Measurements from ENCODE around the gene MEGF11.

The MEGF11 gene

DNA sequence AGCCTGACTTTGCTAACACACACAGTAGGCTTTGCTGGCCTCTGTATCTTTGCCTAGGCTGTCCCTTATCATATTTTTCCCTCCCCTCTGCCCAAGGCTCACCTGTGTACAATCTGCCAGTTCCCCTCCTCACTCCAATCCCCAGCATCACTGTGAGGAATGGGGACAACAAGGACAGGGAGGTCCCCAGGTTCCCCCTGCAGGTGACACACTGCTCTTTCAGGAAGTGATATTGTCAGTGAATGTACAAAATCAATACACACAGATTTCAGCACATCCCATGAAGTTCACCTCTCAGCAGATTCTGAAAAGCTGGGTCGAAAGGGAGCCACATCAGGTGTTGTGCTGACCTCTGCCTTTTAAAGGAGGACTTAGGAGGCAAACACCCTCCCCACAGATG, 206.8 kb downstream of the MEGF11 start:
- no peak for DNase-seq

DNA sequence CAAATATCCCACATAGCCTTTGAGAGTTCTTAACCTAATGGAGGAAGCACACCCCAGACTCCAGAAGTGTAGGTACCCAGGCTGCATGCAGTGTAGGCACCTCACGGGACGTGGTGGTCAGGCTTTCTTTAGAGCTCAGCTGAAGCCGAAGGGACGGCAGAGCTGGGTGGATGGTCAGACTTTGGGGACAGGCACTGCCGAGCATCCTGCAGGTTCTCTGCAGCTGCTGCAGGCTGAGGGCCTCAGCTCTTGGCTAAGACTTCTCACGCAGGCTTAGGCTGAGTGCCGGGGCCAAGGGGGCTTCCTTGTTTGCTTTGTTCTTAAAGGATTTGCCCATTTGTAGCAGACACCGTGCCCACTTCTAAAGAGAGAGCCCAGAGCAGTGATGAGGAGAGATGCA, 207.2 kb downstream of the MEGF11 start:
- no peak for DNase-seq

DNA sequence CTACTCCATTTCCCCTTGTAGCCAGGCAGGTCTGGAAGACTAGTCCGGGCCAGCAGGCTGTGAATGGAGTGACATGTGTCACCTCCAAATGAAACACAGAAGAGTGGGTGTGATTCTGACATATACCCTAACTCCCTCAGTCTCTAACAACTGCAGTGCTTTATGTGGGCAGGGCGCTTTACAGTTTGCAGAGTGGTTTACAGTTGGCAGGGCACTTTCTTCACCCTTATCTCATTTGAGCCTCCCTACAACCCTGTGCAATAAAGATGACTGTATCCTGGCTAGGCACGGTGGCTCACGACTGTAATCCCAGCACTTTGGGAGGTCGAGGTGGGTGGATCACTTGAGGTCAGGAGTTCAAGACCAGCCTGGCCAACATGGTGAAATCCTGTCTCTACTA, 208.0 kb downstream of the MEGF11 start:
- no peak for DNase-seq

DNA sequence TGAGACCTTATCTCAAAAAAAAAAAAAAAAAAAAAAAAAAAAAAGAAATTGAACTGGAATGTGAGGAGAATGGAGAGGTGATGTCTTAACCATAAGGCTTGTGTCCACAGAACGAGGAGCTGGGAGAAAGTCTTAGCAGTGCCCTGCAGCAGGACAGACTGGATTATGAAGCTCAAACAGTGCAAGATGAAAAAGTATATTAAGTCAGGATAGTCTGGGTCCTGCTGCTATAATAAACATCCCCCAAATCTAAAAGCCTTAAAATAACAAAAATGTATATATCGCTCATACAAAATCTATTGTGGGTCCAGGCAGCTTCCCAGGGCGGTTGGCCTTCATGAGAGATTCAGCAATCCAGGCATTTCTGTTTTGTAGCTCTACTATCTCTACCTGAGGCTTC, 208.7 kb downstream of the MEGF11 start:
- no peak for DNase-seq

DNA sequence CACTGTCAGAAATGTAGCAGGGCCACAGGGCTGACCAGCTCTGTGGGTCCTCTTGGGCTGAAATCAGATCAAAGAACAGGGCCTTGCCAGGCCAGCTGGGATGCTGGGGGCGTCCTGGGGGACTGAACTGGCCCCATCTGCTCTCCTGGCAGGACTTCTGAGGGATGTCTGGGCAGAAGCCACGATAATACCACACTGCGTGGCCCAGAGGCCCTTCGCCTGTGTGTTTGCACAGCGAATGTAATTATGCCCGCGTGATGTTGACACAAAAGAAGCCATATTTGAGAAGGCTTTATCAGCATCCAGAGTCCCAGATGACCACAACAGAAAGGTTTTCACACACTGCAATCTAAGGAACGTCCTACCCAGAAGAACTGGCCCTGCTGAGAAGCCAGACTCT, 210.3 kb downstream of the MEGF11 start:
- no peak for DNase-seq

DNA sequence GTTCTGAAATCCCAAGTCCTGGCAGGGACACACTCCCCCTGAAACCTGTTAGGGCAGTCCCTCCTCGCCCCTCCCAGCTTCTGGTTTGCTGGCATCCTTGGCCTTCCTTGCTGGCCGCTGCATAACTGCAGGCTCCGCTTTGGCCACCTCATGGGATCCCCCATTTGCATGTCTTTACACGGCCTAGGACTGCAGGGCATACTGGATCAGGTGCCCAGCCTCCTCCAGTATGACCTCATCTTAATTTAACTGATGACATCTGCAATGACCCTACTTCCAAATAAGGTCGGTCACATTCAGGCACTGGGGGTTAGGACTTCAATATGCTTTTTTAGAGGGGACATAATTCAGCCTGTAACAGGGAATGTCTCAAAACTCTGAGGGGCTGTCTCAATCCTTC, 210.9 kb downstream of the MEGF11 start:
- DNase-seq = no peak

DNA sequence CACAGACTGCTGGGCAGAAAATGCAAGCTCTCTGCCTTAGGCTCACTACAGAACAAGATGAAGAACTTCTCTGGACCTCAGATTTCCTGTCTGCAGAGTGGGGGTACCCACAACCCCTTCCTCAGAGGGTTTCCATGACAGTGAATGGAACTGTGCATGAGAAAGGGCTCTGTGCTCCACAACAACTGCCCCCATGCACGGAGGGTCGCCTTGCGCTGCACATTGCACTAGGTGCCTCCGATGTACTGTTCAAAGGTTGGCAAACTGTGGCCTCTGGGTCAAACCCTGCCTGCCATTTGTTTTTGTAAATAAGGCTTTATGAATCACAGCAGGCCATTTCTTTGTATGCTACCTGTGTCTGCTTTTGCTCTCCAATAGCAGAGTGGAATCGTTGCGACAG, 212.3 kb downstream of the MEGF11 start:
- no peak for DNase-seq

DNA sequence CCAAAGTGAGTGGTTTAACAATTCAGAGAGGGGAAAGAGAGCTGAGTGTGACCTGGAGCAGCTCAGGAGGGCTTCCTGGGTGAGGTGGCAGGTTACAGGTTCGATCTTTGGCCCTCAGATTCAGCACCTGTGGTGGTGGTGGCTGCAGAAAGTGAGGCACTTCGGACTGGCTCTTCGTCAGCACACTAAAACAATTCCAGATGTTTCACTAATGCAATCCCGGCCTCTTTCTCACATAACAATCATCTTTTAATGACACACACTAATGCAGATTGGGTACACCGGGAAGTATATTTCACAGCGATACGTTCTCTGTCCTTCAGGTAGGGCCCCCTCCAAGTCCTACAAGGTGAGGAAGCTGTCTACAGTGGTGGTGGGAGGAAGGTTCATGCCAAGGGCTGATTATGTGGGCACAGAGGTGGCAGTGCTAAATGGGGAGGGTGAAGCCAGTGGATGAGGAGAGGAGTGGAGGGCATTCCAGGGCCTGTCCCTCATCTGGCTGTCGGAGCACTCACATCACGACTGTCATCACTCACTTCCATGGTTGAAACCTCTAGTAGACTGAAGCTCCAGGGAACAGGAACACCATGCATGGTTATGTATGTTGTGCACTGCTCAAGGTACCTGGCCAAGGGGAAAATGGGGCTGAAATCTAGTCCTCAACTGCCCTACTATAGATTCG, 213.2 kb downstream of the MEGF11 start:
- no peak for DNase-seq

DNA sequence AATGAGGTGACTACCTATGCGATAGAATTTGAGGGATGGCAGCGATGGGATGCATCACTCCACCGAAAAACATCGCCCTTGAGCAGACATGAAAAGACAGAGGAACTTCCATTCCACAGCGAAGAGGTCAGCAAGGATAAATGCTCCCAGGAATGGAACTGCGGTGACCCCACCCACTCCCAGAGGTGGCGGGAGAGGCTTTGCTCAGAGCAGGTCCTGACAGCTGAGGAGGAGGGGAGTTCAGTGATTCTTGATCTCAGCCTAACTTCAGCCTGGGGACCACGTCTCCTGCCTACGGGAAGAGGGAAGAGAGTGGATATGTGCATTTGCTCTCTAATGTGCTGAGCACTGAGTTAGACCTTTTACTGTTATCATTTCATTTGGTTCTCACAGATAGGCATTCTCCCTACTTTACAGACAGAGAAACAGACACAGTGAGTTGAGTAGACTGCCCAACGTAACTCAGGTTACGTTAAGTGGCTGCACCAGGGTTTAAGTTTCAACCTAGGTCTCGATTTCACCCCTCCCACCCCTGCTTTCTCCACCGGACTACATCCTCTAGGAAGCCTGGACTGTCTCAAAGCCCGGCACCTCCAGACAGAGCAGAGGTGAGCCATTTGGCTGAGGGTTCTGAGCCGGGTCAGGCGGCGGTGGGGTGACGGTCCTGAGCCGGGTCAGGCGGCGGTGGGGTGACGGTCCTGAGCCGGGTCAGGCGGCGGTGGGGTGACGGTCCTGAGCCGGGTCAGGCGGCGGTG, 214.3 kb downstream of the MEGF11 start:
- no peak for DNase-seq

DNA sequence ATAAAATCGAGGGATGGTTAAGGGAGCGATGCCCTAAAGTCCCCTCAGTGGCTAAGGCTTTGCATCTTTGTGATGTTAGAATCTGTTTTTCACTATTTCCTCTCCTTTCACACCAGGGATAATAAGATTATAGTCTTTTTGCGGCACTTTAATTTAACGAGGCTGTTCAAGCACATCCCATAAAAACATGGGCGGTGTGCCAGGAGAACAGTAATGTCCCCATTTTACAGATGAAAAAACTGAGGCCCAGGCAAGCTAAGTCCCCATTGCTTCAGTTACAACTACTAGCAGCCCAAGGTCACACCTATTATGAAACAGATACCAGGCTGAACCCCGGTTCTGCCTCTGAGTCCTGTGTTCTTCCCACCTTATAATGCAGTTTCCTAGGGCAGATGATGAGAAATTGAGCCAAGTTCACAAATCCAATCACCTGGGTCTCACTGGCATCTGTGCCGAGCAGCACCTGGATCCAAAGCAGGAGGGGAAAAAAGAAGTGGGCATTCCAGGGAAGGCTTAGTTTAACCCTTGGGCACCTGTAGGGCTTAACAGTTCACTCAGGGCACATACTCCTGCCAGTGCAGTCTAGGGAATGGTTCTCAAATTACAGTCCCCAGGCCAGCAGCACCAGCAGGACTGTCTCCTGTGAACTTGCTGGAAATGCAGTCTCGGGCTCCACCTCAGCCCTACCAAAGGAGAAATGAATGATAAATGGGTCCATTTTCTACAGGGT, 215.0 kb downstream of the MEGF11 start:
- DNase-seq = no peak

DNA sequence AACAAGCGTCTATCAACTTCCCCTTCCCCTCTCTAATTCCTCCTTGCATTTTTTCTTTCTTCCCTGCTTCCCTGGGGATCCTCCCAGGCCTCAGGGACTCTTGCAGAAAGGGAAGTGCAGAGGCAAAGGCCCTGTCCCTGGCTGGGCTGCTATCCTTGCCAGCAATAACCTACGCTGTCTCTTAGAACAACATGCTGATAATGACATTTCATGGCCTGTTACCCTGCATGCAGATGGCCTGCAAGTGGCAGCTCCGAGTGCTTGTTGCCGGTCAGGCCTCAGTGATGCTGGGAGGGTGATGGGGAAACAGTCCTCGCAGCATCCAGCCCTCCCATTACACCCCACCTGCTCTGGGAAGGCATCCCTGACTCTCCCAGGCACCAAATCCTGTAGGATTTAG, 216.7 kb downstream of the MEGF11 start:
- DNase-seq = no peak

DNA sequence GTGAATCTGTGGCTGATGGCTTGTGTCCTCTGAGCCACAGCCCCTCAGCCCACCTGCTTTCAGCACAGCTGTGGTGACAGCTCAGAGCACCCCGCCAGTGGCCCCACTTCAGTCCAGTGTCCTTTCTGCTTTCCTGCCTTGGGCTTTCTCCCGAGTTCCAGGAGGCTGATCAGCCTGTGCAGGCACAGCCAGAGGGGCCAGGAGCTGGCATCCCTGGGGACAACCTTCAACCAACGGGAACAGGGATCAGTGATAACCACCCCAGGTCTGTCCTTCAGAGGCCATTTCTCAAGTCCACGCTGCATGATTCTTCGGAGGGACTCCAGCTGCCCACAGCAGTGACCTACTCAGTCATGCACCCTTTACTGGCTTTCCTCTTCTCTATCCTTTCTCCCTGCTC, 217.6 kb downstream of the MEGF11 start:
- no peak for DNase-seq

DNA sequence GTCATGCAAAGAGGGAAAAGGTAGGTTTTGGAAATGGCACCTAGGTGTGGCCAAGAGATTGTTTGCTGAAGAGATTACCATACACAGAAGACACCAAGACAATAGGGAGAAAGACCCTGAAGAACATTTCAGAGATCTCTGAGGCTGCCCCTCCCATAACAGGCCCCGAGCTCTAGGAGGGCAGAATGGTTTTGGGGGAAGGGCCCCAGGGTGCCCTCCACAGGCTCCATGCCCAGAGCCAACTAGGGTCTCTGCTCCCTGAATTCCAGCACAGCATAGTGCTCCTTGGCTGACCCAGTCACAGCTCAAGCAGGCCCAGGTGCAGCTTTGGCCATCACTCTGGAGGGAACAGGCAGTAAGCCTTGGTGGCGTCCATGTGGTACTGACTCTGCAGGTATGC, 220.4 kb downstream of the MEGF11 start:
- no peak for DNase-seq

DNA sequence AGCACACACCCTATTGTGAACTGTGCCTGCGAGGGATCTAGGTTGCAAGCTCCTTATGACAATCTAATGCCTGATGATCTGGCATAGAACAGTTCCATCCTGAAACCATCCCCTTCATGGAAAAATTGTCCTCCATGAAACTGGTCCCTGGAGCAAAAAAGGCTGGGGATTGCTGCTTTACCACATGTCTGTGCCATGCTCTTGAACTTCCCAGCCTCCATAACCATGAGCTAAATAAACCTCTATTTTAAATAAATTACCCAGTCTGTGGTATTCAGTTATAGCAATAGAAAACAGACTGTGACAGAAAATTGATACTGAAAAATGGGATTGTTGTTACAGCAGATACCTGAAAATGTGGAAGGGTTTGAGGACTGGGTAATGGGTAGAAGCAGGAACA, 221.5 kb downstream of the MEGF11 start:
- no peak for DNase-seq

DNA sequence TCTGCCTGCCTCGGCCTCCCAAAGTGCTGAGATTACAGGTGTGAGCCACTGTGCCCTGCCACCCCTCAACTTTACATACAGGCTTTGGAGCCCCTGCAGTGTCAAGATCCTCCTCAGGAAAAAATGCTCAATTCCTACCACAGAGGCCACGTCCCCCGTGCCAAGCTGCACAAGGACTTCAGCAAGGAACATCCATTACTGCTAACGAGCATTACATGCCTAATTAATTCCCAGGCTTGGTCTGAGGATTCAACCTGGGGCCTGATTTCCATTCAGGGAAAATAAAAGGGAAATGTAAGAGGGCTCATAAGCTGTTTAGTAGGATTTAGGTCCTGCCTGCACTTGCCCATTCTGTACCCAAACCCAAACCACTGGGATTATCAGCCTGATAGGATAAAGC, 222.9 kb downstream of the MEGF11 start:
- no peak for DNase-seq

DNA sequence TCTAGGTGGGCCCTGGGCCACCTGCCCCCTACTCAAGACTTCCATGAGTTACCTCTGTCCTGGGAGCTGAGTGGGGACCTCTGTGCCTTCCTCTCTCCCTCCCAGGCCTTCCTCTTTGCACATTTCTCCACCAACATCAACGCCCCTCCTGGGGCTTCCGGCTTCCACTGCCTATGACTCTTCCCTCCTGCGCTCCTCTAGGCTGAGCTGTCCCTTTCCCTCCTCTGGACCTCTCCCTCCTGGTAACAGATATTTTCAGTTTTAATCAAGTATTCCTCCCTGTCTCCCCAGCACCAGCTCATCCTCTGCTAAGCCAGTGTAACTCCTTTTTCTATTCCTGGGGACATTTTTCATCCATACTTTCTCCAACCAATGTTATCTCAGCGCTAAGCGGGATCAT, 223.9 kb downstream of the MEGF11 start:
- DNase-seq = no peak

DNA sequence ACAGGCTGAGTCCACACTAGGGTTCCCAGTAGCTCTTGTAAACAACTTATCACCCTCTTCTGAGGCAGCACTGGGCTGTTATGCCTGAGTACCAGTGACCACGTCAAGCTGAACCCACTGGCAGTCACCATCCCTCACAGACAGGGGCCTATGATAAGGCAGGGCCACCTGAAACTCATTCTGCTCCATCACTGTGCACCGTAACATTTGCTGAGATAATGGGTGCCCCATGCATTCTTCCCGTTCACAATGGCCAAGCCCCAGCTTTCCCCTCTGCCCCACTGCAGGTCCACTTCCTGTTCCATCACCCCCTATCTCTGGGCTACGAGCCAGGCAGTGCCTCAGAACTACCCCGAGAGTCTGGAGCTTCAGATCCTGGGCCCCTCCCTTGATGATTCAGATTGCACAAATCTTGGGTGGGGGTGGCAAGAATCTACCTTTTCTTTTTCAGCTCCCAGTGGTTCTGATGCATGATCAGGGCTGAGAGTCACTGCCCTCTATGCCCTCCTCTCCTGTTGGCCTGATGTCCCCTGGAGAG, 226.2 kb downstream of the MEGF11 start:
- no peak for DNase-seq

DNA sequence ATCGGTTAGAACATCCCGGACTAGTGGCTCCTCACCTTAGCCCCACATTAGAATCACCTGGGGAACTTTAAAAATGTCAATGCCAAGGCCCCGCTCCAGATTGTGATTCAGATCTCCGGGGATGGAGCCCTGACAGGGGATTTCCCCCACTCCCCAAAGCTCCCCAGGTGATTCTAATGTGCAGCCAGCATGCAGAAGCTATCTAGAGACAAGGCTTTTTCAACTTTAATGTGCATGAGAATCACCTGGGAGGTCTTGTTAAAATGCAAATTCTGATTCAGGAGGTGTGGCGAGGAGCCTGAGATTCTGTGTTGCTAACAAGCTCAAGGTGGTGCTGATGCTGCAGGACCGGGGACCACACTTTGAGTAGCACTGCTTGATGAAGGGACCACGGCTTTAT, 227.6 kb downstream of the MEGF11 start:
- no peak for DNase-seq

DNA sequence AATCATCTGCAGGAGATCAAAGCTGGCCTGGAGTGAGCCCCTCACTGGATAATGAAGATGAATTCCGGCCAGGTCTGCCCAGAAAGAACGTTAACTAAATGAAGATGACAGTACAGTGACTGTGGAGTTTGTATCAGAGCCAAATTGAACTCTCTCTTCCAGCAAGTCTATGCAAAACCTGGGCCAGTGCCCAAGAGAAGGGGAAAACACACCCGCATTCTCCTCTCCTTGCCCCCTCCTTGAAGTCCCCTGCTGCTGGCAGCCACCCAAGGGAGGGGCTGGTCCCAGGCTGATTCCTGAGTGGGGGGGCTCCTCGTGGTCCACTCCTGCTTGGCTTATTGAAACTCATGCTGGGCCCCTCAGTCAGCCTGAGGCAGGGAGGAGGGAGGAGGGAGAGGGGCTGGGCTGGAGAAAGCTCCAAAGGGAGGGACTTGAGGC, 228.5 kb downstream of the MEGF11 start:
- DNase-seq = no peak

DNA sequence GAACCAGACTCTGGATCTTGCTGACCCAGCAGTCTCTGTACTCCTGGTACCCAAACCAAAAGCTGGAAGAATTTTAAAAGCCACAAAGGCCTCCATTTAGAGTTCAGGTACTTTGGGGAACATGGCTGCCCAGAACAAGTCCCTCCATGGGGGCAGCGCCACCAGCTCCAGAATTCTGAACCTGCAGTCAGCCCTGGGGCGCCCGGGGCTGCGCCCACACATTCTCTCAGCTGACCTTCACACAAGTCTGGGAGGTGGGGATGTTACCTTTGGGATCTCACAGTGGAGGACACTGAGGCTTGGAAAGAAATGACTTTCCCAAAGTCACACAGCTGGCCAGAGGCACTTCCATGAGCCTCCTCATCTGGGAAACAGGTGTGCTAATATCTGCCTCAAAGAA, 229.4 kb downstream of the MEGF11 start:
- no peak for DNase-seq

DNA sequence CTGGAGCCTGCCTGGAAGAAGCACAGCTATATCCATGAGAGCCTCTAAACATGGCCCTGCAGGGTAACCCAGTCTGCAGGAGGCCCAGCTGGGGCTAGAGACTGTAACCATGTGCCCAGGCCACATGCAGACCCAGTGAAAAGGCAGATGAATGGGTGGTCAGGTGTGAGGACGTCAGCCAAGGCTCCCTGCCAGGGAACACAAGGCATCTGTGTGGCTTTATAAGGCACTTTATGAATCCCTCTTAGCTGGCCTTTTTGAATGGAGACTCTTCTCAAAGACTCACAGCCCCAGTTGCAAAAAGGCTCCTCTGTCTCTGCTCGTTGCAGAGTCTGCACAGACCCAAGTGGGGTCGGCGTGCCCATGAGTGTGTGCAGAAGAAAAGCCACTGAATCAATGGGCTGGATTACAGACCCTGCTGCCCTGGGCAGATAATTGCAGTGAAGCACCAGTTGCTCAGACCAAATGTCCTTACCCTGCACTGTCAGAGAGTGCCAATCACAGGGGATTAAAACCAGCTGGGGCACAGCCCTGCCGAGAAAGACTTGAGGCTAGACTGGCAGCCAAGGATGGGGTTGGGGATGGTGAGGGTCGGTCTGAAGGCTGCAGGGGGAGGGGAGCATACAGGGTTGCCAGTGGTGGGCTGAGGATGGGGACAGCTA, 230.1 kb downstream of the MEGF11 start:
- no peak for DNase-seq

DNA sequence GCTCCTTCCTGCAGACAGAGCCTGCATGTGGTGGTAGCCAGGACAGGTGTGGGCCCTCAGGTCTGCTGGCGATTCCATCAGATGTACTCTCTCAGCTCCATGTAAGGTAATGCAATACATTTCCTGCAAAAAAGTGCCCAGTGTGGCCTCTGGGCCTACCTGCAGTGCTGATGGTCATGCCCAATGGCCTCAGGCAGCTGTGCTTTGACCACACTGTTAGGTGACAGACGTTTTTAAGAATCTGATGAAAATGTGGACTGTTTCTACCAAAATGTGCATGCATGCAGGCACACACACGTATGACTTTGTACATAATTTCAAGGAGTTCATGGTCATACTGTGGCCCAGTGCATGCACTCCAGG, 231.4 kb downstream of the MEGF11 start:
- DNase-seq = no peak

DNA sequence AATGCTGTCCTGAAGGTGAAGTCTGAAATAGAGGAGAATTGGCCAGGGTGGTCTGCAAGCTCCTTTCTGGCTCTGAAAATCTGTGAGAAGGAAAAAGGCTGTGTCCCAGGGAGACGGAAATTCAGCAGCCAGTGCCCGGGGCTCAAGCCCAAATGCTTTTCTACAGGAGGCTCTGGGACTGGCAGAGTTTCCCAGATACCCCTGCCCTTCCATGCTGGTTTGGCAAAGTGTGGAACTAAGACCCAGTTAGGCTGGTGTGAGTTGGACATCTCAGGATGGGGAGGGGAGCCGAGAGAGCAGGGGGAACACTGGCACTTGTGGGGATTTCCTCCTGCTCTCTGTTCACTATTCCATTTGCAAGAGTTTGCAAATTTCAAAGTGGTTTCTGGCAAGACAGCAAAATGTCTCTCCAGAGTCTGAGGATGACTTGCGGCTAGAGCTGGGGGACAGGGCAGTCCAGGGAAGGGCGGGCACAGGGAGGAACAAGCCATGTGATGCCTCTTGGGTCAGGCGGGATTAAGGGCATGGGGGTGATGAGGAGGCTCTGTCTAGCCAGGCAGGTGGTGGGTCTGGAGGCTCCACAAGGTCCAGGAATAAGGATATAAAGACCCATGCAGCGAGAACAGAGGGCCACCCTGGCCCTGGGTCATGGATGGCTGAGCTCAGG, 231.9 kb downstream of the MEGF11 start:
- DNase-seq = no peak
